ENCODE results near the gene SLC18B1.

The SLC18B1 gene

GRCh38 chr6:132725947-132726607, 72.4 kb downstream of the SLC18B1 start:
- no peak for ATAC-seq

GRCh38 chr6:132725471-132725870, 73.0 kb downstream of the SLC18B1 start:
- no peak for ATAC-seq
- no peak for TF ChIP-seq RARB (CRISPR knock-in tag; IDR thresholded peaks at IDR 0.05)
- TF ChIP-seq CSDC2 (CRISPR knock-in tag; IDR thresholded peaks at IDR 0.05) = no peak
- no peak for TF ChIP-seq TOX (CRISPR knock-in tag; IDR thresholded peaks at IDR 0.05; ENCODE audit: borderline replicate concordance)
- no peak for TF ChIP-seq PATZ1 (CRISPR knock-in tag; IDR thresholded peaks at IDR 0.05; ENCODE audit: borderline replicate concordance)
- TF ChIP-seq ZC3H10 (CRISPR knock-in tag; IDR thresholded peaks at IDR 0.05) = no peak
- TF ChIP-seq ZFP30 (CRISPR knock-in tag; IDR thresholded peaks at IDR 0.05) = no peak
- no peak for TF ChIP-seq TCF4 (CRISPR knock-in tag; IDR thresholded peaks at IDR 0.05; ENCODE audit: borderline replicate concordance)
- TF ChIP-seq ESRRG (CRISPR knock-in tag; IDR thresholded peaks at IDR 0.05) = no peak
- TF ChIP-seq OSR1 (CRISPR knock-in tag; IDR thresholded peaks at IDR 0.05) = no peak
- no peak for TF ChIP-seq ZNF8 (CRISPR knock-in tag; IDR thresholded peaks at IDR 0.05)

More at GRCh38 chr6:132725947-132726607, 72.4 kb downstream of the SLC18B1 start:
- TF ChIP-seq ZC3H10 (CRISPR knock-in tag; IDR thresholded peaks at IDR 0.05) = no peak
- TF ChIP-seq ZFP30 (CRISPR knock-in tag; IDR thresholded peaks at IDR 0.05) = no peak
- no peak for TF ChIP-seq OSR1 (CRISPR knock-in tag; IDR thresholded peaks at IDR 0.05)
- TF ChIP-seq PPARA (CRISPR knock-in tag; IDR thresholded peaks at IDR 0.05; ENCODE audit: borderline replicate concordance) = no peak
- TF ChIP-seq SNAI2 (CRISPR knock-in tag; IDR thresholded peaks at IDR 0.05) = no peak
- TF ChIP-seq ESRRG (CRISPR knock-in tag; IDR thresholded peaks at IDR 0.05) = no peak
- no peak for TF ChIP-seq ZFP3 (CRISPR knock-in tag; IDR thresholded peaks at IDR 0.05)
- no peak for TF ChIP-seq ISL1 (CRISPR knock-in tag; IDR thresholded peaks at IDR 0.05)
- no peak for TF ChIP-seq TCF4 (CRISPR knock-in tag; IDR thresholded peaks at IDR 0.05; ENCODE audit: borderline replicate concordance)
- TF ChIP-seq TSHZ2 (CRISPR knock-in tag; IDR thresholded peaks at IDR 0.05) = no peak
- no peak for TF ChIP-seq BACH2 (CRISPR knock-in tag; IDR thresholded peaks at IDR 0.05; ENCODE audit: borderline replicate concordance)
- TF ChIP-seq TOX (CRISPR knock-in tag; IDR thresholded peaks at IDR 0.05; ENCODE audit: borderline replicate concordance) = no peak
- no peak for TF ChIP-seq GLIS3 (CRISPR knock-in tag; IDR thresholded peaks at IDR 0.05)
- no peak for TF ChIP-seq ZNF565 (CRISPR knock-in tag; conservative IDR thresholded peaks at IDR 0.05; ENCODE audit: low read depth)

- ATAC-seq = no peak
- TF ChIP-seq TCF4 (CRISPR knock-in tag; IDR thresholded peaks at IDR 0.05; ENCODE audit: borderline replicate concordance) (no peak), CSRNP3 (CRISPR knock-in tag; IDR thresholded peaks at IDR 0.05) (no peak), GLIS3 (CRISPR knock-in tag; IDR thresholded peaks at IDR 0.05) (no peak), PPARA (CRISPR knock-in tag; IDR thresholded peaks at IDR 0.05; ENCODE audit: borderline replicate concordance) (no peak), TSHZ2 (CRISPR knock-in tag; IDR thresholded peaks at IDR 0.05) (no peak)
Measured at GRCh38 chr6:132719736-132720448, 78.5 kb downstream of the SLC18B1 start.

Data from SK-N-SH treated with all-trans-retinoic acid at 6 μM for 48 hours (cell line).